ENCODE measurements around the gene FCGR3B.
"Not testable (repeated sequence)": the region's sequence is repeated elsewhere in the genome, so short reads cannot be mapped to it uniquely, and the experiment has no call there.

- TF ChIP-seq CTCF (conservative IDR thresholded peaks at IDR 0.05; ENCODE audit: low read depth, low read length); EZH2phosphoT487 (IDR thresholded peaks at IDR 0.05; ENCODE audit: borderline replicate concordance, low read length); EZH2 (IDR thresholded peaks at IDR 0.05; ENCODE audit: low read length, unreplicated experiment): not testable (repeated sequence)
Measured at GRCh38 chr1:161589365-161589764, 41.6 kb downstream of the FCGR3B start.
